Measurements from ENCODE around the gene PSMB7. TPM values are rescaled to one million over a fixed set of nuclear protein-coding genes. Genes with fewer than 3 reads are reported as not detected.

PSMB7 gene
- total and polyA plus RNA-seq, 2 of the 8 experiments (the other 6 are each of a cell fraction or from before 2014, with no cell fraction given) = 222 to 357 TPM

GRCh38 chr9:124443625-124444024 lies 28.4 kb upstream of the PSMB7 start:
- POLR2A ChIA-PET (ENCODE audit: partially characterized antibody) = no interaction called here
- Histone ChIP-seq H3K56ac (replicated peaks; ENCODE audit: insufficient read length, low read depth, low read length) (no peak overlapping the region), H4K91ac (replicated peaks; ENCODE audit: insufficient read length, low read length) (no peak overlapping the region), H3K23ac (ENCODE audit: insufficient read length) (no peak overlapping the region), H3K4me2 (ENCODE audit: insufficient read depth in 1 of 2, low read depth in 2 of 2, low read length in 2 of 2) (no peak overlapping the region), H4K8ac (ENCODE audit: extremely low read depth, insufficient read depth, low read length) (no peak overlapping the region), H3K9me3 (ENCODE audit: insufficient read depth in 2 of 2, low read depth in 1 of 2, low read length in 1 of 2) (no peaks in the 10 kb centered on the region), H3K36me3 (ENCODE audit: control insufficient read depth in 2 of 4, insufficient read depth in 4 of 4, low read length in 3 of 4) (no peaks in the 10 kb centered on the region), H2BK5ac (ENCODE audit: low read depth, low read length) (no peak overlapping the region), H4K20me1 (replicated peaks in 1 of 2; ENCODE audit: control insufficient read depth in 1 of 2, insufficient read depth in 2 of 2, low read length in 2 of 2) (no peaks in the 10 kb centered on the region), H2BK120ac (replicated peaks; ENCODE audit: low read depth, low read length) (no peak overlapping the region), H3K23me2 (ENCODE audit: low read depth, low read length) (no peaks in the 10 kb centered on the region), H3K14ac (ENCODE audit: insufficient read length) (no peak overlapping the region), H3K27me3 (replicated peaks in 1 of 4; ENCODE audit: control insufficient read depth in 3 of 4, extremely low read depth in 1 of 4, insufficient read depth in 3 of 4, low read length in 3 of 4) (no peaks in the 10 kb centered on the region; a peak in 1 of 7 replicates), H3K79me1 (ENCODE audit: low read depth, low read length) (no peaks in the 10 kb centered on the region), H3K18ac (ENCODE audit: extremely low read depth, low read length) (no peak overlapping the region), H2BK15ac (ENCODE audit: low read length) (no peak overlapping the region), H3K4me3 (ENCODE audit: extremely low read depth in 1 of 4, insufficient read depth in 2 of 4, low read depth in 3 of 4, low read length in 4 of 4) (no peak overlapping the region), H2AK5ac (ENCODE audit: low read depth, low read length) (no peak overlapping the region), H3K79me2 (ENCODE audit: control insufficient read depth in 1 of 2, insufficient read depth in 2 of 2, low read length in 2 of 2) (no peaks in the 10 kb centered on the region), H3K9ac (replicated peaks in 1 of 4; ENCODE audit: extremely low read depth in 1 of 4, low read depth in 3 of 4, low read length in 3 of 4) (no peak overlapping the region), H4K5ac (ENCODE audit: insufficient read length, low read depth, low read length) (no peak overlapping the region), H2AFZ (ENCODE audit: low read length) (no peak overlapping the region), H2BK20ac (ENCODE audit: low read length) (no peak overlapping the region), H3K4me1 (replicated peaks in 1 of 4; ENCODE audit: control insufficient read depth in 3 of 4, insufficient read depth in 4 of 4, low read length in 3 of 4) (peaks cover 0 to 4% (median 0%) of the 10 kb centered on the region in 4 experiments; a peak in 1 of 7 replicates), H3K4ac (replicated peaks; ENCODE audit: insufficient read length, low read depth, low read length) (no peak overlapping the region), H2BK12ac (ENCODE audit: low read depth, low read length) (no peak overlapping the region), H3K27ac (ENCODE audit: low read depth, low read length) (no peak overlapping the region)
- 95% methylated on average over 2 of the region's 2 CpGs; no CpG with 5 or more reads in 1 of the 2 experiments for WGBS, 2 experiments (ENCODE audit: extremely low coverage in 1 of 2, insufficient coverage in 1 of 2, insufficient read length in 1 of 2, insufficient replicate concordance in 2 of 2, low coverage in 1 of 2, low lambda C conversion rate in 2 of 2, missing lambda C conversion rate in 1 of 2)
- no peak for TF ChIP-seq FOSL1 (IDR thresholded peaks at IDR 0.05; ENCODE audit: insufficient read depth, low read depth, low read length)
- no peak for TF ChIP-seq KDM4A (IDR thresholded peaks at IDR 0.05; ENCODE audit: low read depth, low read length, severe bottlenecking)
- TF ChIP-seq KDM1A (IDR thresholded peaks at IDR 0.05; ENCODE audit: borderline replicate concordance, low read length) = peak; percentile 63; the same call in 1 of the 2 replicates
- no peak for TF ChIP-seq EGR1 (IDR thresholded peaks at IDR 0.05; ENCODE audit: borderline replicate concordance, low read depth, low read length)
- TF ChIP-seq KDM5A (IDR thresholded peaks at IDR 0.05; ENCODE audit: low read length) = no peak
- no peak for DNase-seq (ENCODE audit: low read depth in 1 of 2, low spot score in 2 of 2)
- FAIRE-seq = no peak
- CTCF ChIA-PET (ENCODE audit: partially characterized antibody) = interaction anchor here (0.7 to 2.2 kb wide), 3 partner anchors 10 to 340 kb away, joined by 3 to 5 read pairs (median 3); partner anchors contain the start of gene PSMB7

Data from H1 (cell line).